ENCODE measurements around the gene PXMP4.

GRCh38 chr20:33739493-33739892, 19.4 kb upstream of the PXMP4 start:
- TF ChIP-seq ZBTB44 (tag by site-specific recombination; IDR thresholded peaks at IDR 0.05), result no peak
- no peak for TF ChIP-seq ZNF488 (tag by site-specific recombination; IDR thresholded peaks at IDR 0.05)
- no peak for TF ChIP-seq ZFP41 (tag by site-specific recombination; IDR thresholded peaks at IDR 0.05; ENCODE audit: borderline replicate concordance)
- TF ChIP-seq KLF16 (tag by site-specific recombination; IDR thresholded peaks at IDR 0.05), result no peak
- TF ChIP-seq CTCF (tag by site-specific recombination; IDR thresholded peaks at IDR 0.05), result no peak
- no peak for TF ChIP-seq ZNF24 (tag by site-specific recombination; IDR thresholded peaks at IDR 0.05)

All from HEK293 (cell line).